NCI-H2171 treated with DMSO at 0.1 percent for 48 hours (cell line): ENCODE data around the gene ANO8.

Experiments
- DNase-seq: peaks from one replicate; lab custom pipeline; 2025; lab: John Stamatoyannopoulos, UW

Gene ANO8

GRCh38 chr19:17328517-17329365 lies 5.9 kb downstream of the ANO8 start:
- peak; percentile 7 for DNase-seq

- peak; percentile 17 for DNase-seq
Observed at GRCh38 chr19:17327654-17328516, 6.8 kb downstream of the ANO8 start.

- no peak for DNase-seq
Observed at GRCh38 chr19:17327068-17327653, 7.5 kb downstream of the ANO8 start.

GRCh38 chr19:17326595-17326966 lies 8.1 kb downstream of the ANO8 start:
- DNase-seq: no peak

- no peak for DNase-seq
Observed at GRCh38 chr19:17325881-17326594, 8.6 kb downstream of the ANO8 start.

- DNase-seq: no peak
Observed at GRCh38 chr19:17325133-17325532, 9.5 kb downstream of the ANO8 start.

GRCh38 chr19:17324357-17325114 lies 10.1 kb downstream of the ANO8 start:
- no peak for DNase-seq

GRCh38 chr19:17323964-17324332 lies 10.7 kb downstream of the ANO8 start:
- DNase-seq: no peak

- DNase-seq: no peak
Observed at GRCh38 chr19:17323300-17323963, 11.2 kb downstream of the ANO8 start.

- no peak for DNase-seq
Observed at GRCh38 chr19:17322854-17323253, 11.8 kb downstream of the ANO8 start.

GRCh38 chr19:17321655-17322489 lies 12.8 kb downstream of the ANO8 start:
- DNase-seq: no peak

GRCh38 chr19:17320435-17320834 lies 14.2 kb downstream of the ANO8 start:
- no peak for DNase-seq

GRCh38 chr19:17319473-17320238 lies 15.0 kb downstream of the ANO8 start:
- no peak for DNase-seq

- no peak for DNase-seq
Observed at GRCh38 chr19:17318966-17319365, 15.7 kb downstream of the ANO8 start.

GRCh38 chr19:17314007-17314593 lies 20.6 kb downstream of the ANO8 start:
- DNase-seq: no peak

GRCh38 chr19:17312189-17313113 lies 22.2 kb downstream of the ANO8 start:
- DNase-seq: no peak

- no peak for DNase-seq
Observed at GRCh38 chr19:17311455-17312188, 23.0 kb downstream of the ANO8 start.
